ENCODE results near the gene NUDT16L1.

DNA sequence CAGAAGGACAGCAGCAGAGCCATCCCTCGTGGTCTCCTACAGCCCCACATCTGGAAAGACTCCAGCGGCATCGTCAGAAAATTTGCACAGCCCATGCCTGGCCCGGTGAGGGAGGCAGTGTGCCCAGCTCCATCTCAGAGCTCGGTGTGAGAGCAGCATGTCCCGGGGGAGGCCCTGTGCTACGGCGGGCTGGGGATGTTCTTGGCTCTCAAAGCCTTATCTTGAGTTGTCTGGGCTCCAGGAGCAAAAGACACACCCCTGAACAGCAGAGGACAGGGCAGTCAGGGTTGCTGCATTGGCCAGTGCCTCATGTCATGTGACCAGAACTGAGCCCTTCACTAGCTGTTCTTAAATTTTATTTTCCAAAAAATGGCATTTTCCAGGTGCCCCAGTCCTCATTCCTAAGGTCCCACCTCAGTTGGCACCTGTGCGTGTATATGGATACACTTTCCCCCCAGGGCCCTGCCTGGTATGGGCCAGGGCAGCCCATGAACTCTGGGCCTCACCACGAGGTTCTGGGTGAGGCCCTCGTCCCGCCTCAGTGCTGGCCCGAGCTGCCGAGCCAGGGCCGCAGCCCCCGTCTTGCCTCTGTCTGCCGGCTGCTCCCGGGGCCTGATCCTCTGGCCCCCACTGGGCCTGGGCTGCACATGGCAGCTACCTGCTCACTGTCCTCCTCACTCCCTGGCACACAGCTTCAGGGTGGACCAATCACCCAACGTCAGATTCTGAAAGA lies 3.0 kb downstream of the NUDT16L1 start:
- TF ChIP-seq, protein P1, sequence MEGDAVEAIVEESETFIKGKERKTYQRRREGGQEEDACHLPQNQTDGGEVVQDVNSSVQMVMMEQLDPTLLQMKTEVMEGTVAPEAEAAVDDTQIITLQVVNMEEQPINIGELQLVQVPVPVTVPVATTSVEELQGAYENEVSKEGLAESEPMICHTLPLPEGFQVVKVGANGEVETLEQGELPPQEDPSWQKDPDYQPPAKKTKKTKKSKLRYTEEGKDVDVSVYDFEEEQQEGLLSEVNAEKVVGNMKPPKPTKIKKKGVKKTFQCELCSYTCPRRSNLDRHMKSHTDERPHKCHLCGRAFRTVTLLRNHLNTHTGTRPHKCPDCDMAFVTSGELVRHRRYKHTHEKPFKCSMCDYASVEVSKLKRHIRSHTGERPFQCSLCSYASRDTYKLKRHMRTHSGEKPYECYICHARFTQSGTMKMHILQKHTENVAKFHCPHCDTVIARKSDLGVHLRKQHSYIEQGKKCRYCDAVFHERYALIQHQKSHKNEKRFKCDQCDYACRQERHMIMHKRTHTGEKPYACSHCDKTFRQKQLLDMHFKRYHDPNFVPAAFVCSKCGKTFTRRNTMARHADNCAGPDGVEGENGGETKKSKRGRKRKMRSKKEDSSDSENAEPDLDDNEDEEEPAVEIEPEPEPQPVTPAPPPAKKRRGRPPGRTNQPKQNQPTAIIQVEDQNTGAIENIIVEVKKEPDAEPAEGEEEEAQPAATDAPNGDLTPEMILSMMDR (conservative IDR thresholded peaks at IDR 0.05 in 1 of 2, IDR thresholded peaks at IDR 0.05 in 1 of 2; ENCODE audit: low read depth in 1 of 2, low read length in 2 of 2), result no peak
- TF ChIP-seq EZH2 (IDR thresholded peaks at IDR 0.05; ENCODE audit: low read length, missing control alignments), result no peak

Data from fibroblast of lung (primary cell).